Measurements from ENCODE around the gene BRPF3.

BRPF3 gene

GRCh38 chr6:36196113-36196879 lies at the start of gene BRPF3:
BRPF3 (plus strand) TSS chr6:36196744; CDS start chr6:36200323, 3,579 bp downstream.
- DNase-seq (ENCODE audit: low read depth) = peak; percentile 63

GRCh38 chr6:36147294-36147693 lies 49.2 kb upstream of the BRPF3 start:
- DNase-seq (ENCODE audit: low read depth) = no peak

GRCh38 chr6:36149476-36149875 lies 47.1 kb upstream of the BRPF3 start:
- no peak for DNase-seq (ENCODE audit: low read depth)

GRCh38 chr6:36150283-36150682 lies 46.3 kb upstream of the BRPF3 start:
- no peak for DNase-seq (ENCODE audit: low read depth)

- DNase-seq (ENCODE audit: low read depth) = no peak
These were observed 42.3 kb upstream of the BRPF3 start for GRCh38 chr6:36154286-36154685.

DNA sequence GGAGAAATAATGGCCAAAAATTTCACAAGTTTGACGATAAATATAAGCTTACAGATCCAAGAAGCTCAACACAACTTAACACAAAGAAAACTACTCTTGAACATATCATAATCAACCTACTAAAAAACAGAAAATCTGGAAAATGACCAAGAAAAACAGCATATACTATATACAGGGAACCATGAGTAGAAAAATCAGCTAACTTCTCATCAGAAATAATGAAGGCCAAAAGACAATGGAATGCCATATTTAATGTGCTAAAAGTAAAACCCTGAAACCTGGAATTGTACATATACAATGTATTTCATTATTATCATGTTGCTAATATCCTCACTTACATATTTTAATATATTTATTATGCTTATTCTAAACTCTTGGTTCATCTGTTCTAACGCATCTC lies 40.9 kb upstream of the BRPF3 start:
- DNase-seq (ENCODE audit: low read depth) = no peak

- DNase-seq (ENCODE audit: low read depth) = no peak
These were observed 36.3 kb upstream of the BRPF3 start for GRCh38 chr6:36160147-36160760.

- no peak for DNase-seq (ENCODE audit: low read depth)
These were observed 27.2 kb upstream of the BRPF3 start for GRCh38 chr6:36169023-36170007.

DNA sequence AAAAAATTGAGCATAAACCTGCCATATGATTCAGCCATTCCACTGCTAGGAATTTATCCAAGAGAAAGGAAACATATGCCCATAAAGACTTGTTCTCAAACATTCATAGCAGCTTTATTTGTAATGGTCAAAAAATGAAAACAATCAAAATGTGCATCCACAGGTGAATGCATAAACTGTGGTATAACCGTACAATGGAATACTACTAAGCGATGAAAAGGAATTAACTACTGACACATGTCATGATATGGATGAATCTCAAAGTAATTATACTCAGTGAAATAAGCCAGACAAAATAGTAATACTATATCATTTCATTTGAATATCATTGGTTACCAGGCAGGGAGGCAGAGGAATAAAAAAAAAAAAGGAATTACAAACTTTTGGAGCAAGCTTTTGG lies 25.8 kb upstream of the BRPF3 start:
- no peak for DNase-seq (ENCODE audit: low read depth)

DNA sequence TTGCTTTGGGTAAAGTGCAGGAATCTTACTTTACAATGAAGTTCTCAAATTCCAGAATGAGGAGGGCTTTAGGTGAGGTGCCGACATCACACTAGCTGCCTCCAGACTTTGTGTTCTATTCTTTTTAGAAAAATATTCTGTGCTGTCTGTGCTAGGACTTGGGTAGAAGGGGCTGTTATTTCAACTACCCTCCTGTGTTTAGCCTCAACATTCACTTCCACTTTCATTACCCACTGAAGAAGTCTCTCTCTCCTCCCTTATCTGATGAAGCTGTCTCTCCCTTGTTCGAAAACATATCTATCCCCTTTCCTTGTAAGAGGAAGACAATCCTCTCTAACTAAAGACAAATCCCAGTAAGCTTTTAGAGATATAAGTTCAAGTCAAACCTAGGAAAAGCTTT lies 25.0 kb upstream of the BRPF3 start:
- no peak for DNase-seq (ENCODE audit: low read depth)

DNA sequence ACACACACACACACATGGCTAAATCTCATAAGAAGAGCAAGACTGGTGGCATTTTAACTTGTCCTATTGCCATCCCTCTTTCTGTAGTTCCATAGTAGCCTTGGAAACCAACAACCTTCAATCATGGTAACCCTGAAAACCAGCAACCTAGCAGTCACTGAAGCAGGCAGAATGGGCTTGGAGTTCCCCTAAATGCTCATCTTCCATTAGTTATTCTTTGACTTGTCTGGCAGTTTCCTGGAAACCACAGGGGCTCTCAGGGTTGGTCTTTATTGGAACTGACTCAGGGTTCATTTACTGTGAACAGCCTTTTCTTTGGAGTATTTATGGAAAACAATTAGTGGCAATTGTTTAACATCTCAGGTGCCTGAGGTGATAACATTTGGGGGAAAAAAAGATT lies 19.4 kb upstream of the BRPF3 start:
- no peak for DNase-seq (ENCODE audit: low read depth)

GRCh38 chr6:36178544-36178943 lies 18.0 kb upstream of the BRPF3 start:
- DNase-seq (ENCODE audit: low read depth) = no peak

DNA sequence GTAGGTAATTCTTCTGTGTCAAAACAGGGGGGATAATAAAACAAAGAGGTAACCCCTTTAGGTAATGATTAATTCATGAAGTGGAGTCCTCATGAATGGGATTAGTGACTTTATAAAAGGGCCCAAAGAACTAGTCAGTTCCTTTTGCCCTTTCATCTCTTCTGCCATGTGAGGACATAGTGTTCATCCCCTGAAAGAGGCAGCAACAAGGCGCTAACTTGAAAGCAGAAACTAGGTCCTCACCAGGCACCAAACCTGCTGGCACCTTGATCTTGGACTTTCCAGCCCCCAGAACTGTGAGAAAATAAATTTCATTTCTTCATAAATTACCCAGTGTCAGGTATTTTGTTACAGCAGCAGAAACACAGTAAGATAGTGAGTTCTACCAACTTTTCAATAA lies 16.4 kb upstream of the BRPF3 start:
- DNase-seq (ENCODE audit: low read depth) = no peak

DNA sequence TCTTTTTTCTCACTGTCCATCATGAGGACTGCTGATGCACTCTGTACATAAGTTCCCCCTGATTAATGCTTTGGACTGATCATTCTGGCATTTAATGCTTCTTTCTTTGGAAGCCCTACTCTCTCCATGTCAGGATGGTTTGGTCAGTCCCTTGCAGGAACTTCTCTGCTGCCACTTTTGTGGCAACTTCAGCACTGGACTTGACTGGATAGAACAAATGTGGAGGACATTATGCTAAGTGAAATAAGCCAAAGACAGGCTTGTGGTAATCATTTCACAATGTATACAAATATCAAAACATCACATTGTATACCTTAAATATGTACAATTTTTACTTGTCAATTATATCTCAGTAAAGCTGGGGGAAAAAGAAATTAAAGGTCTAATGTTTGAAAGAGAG lies 12.2 kb upstream of the BRPF3 start:
- no peak for DNase-seq (ENCODE audit: low read depth)

DNA sequence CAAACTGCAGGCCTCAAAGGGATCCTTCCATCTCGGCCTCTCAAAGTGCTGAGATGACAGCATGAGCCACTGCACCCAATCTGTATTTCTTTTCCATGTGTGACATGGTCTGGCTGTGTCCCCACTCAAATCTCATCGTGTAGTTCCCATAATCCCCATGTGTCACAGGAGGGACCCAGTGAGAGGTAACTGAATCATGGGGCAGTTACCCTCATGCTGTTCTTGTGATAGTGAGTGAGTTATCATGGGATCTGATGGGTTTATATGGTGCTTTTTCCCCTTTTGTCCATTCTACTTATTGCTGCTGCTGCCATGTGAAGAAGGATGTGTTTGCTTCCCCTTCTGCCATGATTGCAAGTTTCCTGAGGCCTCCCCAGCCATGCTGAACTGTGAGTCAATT lies 10.3 kb upstream of the BRPF3 start:
- DNase-seq (ENCODE audit: low read depth) = no peak

DNA sequence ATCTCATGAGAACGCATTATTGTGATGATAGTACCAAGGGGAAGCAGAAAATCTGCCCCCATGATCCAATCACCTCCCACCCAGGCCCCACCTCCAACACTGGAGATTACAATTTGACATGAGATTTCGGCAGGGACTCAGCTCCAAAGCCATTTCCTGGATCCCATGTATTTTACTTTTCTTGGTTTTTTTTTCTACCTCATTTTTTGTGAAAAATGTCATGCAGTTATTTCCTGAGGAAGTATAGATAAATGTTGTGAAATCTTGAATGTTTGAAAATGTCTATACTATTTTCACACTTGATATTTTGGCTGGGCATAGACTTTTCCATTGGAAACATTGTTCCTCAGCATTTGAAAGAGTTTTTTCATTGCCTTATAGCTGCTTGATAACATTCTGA lies 9.1 kb upstream of the BRPF3 start:
- DNase-seq (ENCODE audit: low read depth) = no peak

DNA sequence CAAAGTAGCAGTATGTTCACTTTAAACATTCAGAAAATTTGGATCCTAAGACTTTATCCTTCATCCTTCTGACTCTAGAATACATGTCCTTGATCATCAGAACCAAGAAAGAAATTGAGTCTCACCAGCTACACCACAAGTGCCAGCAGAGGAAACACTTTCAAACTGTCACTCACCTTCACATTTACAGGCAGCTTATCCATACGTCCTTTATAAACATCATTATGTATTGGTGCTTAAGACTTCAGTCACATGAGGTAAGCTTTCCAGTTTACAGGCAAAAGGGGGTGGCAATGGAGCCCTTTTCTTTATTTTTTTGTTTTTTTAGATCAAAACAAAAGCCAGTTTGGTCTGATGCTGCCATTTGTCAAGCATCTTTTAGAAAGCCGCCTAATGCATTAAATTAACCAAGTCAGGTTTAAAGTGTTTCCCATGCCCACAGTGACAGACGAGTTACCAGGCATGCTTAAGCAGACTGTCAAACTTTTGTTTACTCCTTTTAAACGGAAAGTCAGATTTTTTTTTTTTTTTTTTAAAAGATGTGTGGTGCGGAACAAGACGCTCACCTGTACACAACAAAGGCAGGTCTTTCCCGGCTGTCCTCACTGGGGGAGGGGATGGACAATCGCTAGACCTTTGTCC lies 952 bp upstream of the BRPF3 start:
- no peak for DNase-seq (ENCODE audit: low read depth)

DNA sequence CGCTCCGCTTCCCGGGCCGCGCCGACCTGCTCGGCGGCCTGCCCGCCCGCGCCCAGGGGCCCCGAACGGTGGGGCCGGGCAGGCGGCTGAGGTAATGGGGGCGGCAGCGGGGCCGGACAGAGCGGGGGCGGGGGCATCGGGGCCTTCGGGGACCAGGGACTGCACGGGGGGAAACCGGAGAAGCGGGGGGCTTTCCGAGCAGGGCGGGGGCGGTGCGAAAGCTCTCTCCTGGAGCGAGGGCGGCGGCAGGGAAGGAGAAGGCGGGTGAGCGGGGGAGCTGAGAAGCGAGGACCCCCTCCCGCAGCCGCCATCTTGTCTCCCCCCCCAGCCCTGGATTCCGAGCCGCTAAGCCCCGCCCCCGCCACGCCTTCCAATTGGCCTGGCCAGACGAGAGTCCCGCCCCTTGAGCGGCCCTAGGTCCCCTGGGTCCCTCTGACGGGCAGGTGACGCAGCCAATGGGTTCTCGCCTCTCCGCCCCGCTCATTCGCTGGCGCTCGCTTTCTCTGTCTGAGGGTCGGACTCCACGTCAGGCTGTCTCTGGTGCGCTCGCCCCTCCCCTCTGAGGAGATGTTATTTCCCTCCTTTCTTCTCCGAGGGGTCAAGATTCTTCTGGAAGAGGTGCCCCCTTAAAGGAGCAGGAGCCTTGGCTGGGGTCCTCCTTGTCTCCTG lies 470 bp downstream of the BRPF3 start:
- DNase-seq (ENCODE audit: low read depth) = peak; percentile 99

DNA sequence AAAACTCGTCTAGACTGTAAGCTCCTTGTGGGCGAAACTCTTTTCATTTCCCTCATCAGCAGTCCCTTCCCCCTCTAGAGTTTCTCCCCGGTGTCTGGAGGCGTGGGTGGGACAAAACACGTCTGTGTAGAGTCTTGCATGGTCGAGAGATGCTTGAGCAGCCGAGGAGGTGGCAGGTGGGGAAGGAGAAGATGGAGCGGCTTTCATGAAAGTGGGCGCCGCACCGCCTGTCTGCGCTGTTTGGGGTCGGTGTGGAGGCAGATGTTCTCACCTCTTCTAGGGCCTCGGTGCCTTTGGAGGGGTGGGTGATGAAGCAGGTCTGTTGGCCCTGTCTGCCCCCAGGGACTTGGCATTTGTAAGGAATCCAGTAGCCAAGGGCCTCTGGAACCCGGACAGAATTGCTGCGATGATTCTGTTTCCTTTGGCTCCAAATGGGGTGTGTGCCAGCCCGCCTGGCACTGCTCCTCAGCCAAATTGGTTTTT lies 1.2 kb downstream of the BRPF3 start:
- no peak for DNase-seq (ENCODE audit: low read depth)

GRCh38 chr6:36198986-36199385 lies 2.4 kb downstream of the BRPF3 start:
- no peak for DNase-seq (ENCODE audit: low read depth)

DNA sequence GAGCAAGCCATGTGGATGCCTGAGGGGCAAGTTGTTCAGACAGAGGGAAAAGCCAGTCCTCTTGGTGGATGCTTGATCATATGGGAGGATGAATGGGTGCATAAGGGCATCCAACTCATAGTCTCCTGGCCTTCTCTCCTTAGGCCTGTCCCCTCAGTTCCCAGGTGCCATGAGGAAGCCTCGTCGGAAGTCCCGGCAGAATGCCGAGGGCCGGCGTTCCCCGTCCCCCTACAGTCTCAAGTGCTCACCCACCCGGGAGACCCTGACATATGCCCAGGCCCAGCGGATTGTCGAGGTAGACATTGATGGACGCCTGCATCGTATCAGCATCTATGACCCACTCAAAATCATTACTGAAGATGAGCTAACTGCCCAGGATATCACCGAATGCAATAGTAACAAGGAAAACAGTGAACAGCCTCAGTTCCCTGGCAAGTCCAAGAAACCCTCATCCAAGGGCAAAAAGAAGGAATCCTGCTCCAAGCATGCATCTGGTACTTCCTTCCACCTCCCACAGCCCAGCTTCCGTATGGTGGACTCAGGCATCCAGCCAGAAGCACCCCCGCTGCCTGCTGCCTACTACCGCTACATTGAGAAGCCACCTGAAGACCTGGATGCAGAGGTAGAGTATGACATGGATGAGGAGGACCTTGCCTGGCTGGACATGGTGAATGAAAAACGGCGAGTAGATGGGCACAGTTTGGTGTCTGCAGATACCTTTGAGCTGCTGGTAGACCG lies 3.8 kb downstream of the BRPF3 start:
- no peak for DNase-seq (ENCODE audit: low read depth)
